Thyroid gland (tissue), 4 donors: ENCODE results near the gene THSD7A. TPM values are rescaled to one million over a fixed set of nuclear protein-coding genes. Genes with fewer than 3 reads are reported as not detected.

Experiments used
- DNase-seq, 2 donors: peaks; one replicate each; pipeline ENCODE4 v3.0.0-alpha.2; 2019
- H3K27ac ChIP-seq, 3 donors: fragments of 200-600 bp; sonication (generic); 1 replicate in 2 of 3; 2 replicates in 1 of 3; pipeline ENCODE4 v1.5.1; 2016 to 2019; ENCODE audit warnings: mild to moderate bottlenecking in 1 of 3, moderate library complexity in 1 of 3
- H3K27me3 ChIP-seq: fragments of 200-600 bp; sonication (generic); one replicate; pipeline ENCODE4 v1.5.1; 2019
- H3K36me3 ChIP-seq, 2 donors: fragments of 200-600 bp; sonication (generic); one replicate each; pipeline ENCODE4 v1.5.1; 2016 to 2019
- H3K4me1 ChIP-seq, 2 donors: fragments of 200-600 bp; sonication (generic); one replicate each; pipeline ENCODE4 v1.5.1; 2017 to 2019
- H3K4me3 ChIP-seq, 3 donors: fragments of 200-600 bp; sonication (generic); replicated peaks in 1 of 3; 1 replicate in 2 of 3; 2 replicates in 1 of 3; pipeline ENCODE4 v1.5.1; 2016; ENCODE audit warnings: mild to moderate bottlenecking in 1 of 3
- H3K9me3 ChIP-seq: fragments of 200-600 bp; sonication (generic); one replicate; pipeline ENCODE4 v1.5.1; 2017
- POLR2A ChIP-seq, 2 donors: fragments of 450-650 bp; IDR thresholded peaks; one replicate each; pipeline ENCODE4 v1.6.1; 2017; ENCODE audit warnings: antibody characterized with exemption in 2 of 2, mild to moderate bottlenecking in 2 of 2, moderate library complexity in 1 of 2
- WGBS, 2 donors: methylation state at CpG; one replicate each; pipeline ENCODE4 v1.1.5; 2017; 5-methylcytosine and 5-hydroxymethylcytosine counted together
- intact Hi-C: fragments of 100-400 bp; cut with DNase I; formaldehyde crosslinking; loops from one replicate; pipeline ENCODE4 v1.15.1; 2023
- total RNA-seq, 4 donors: library from RNA; depleted of rRNA; stranded (reverse); fragments of >200 nt; gene quantifications; one replicate each; pipeline ENCODE4 v1.2.3, GENCODE V29; 2016
- TF ChIP-seq, protein P1 (sequence below), 6 experiments: fragments of 200-600 bp in 3 of 6; fragments of 450-650 bp in 3 of 6; sonication (generic) in 3 of 6; IDR thresholded peaks; one replicate each; pipeline ENCODE4 v1.5.1; 2016 to 2019; ENCODE audit warnings: antibody characterized with exemption in 6 of 6, mild to moderate bottlenecking in 2 of 6, inconsistent platforms in 1 of 6, moderate library complexity in 1 of 6

Gene THSD7A
- total RNA-seq, 4 donors from 2014 or later, result 4.2 to 6.1 (median 5.8) TPM

DNA sequence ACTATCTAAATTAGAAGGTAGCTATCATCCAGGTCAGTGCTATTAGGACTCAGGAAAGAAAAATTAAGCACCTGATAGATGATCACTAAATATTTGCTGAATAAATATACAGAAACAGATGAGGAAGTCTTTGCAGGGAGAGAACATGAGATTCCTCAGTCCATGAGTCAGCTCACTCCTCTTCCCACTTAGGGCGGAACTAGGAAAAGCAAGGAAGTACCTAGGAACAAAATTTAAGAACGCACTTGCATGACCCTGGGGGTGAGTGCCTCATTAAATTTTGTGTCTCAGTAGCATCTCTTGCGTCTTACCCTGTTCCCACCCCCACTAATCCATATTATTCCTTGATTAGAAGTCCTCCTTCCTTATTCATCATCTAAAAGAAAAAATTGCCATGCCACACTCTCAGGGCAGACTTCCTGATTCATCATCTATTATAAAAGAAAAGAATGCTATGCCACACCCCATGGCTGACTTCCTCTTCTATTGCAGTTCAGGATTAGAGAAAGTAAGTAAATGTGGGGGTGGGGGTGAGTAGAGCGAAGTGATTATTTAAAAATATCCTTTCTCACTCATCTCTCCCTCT lies 208.8 kb downstream of the THSD7A start:
- Histone ChIP-seq H3K27ac (no peak overlapping the region), H3K4me3 (no peak overlapping the region), H3K27me3 (no peaks in the 10 kb centered on the region), H3K9me3 (no peaks in the 10 kb centered on the region), H3K4me1 (no peaks in the 10 kb centered on the region), H3K36me3 (no peaks in the 10 kb centered on the region)
- intact Hi-C loops, result no loop called here
- 88 to 99% methylated on average over 4 of the region's 4 CpGs for WGBS, 2 donors
- no peak for TF ChIP-seq POLR2A (IDR thresholded peaks at IDR 0.05)
- TF ChIP-seq, protein P1, sequence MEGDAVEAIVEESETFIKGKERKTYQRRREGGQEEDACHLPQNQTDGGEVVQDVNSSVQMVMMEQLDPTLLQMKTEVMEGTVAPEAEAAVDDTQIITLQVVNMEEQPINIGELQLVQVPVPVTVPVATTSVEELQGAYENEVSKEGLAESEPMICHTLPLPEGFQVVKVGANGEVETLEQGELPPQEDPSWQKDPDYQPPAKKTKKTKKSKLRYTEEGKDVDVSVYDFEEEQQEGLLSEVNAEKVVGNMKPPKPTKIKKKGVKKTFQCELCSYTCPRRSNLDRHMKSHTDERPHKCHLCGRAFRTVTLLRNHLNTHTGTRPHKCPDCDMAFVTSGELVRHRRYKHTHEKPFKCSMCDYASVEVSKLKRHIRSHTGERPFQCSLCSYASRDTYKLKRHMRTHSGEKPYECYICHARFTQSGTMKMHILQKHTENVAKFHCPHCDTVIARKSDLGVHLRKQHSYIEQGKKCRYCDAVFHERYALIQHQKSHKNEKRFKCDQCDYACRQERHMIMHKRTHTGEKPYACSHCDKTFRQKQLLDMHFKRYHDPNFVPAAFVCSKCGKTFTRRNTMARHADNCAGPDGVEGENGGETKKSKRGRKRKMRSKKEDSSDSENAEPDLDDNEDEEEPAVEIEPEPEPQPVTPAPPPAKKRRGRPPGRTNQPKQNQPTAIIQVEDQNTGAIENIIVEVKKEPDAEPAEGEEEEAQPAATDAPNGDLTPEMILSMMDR (IDR thresholded peaks at IDR 0.05), result no peak
- DNase-seq, result no peak

DNA sequence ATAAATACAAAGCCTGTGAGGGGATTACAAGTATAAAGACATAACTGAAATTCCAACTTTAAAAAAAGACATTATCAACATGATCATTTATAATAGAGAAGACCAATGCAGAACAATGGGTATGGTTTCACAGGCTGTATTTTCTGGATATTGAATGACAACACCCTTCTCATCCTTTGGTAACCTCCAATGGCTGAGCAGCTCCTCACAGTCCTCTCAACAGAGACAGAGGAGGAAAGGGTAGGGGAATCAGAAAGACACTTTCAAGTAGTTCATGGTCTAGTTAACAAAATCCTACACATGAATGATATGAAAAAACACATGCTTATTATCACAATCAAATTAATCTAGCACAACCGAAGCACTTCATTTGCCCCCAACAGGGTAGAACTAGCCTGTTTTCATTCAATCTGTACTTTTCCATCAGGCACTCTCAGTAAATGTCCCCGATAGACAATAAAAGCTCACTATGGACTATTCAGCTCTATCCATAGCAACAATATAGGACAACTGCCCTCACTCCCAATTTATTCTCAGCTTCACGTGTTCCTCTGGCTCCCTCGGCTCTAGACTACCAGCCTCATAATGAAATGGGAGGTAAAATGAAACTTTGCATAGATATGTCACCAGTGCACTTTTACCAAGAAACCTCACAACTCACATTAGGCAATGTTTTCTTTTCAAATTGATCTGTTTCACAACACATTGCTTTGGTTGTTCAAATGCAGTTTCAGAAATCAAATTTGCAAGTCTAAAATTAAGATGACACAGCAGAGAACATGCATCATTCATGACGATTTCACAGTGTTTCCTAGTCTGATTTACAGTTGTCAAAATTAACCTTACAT lies 211.4 kb downstream of the THSD7A start:
- no peaks in the 10 kb centered on the region for H3K4me1 ChIP-seq
- no peak for TF ChIP-seq POLR2A (IDR thresholded peaks at IDR 0.05)
- TF ChIP-seq, protein P1 (IDR thresholded peaks at IDR 0.05), result no peak
- no peaks in the 10 kb centered on the region for H3K27me3 ChIP-seq
- H3K36me3 ChIP-seq, result no peaks in the 10 kb centered on the region
- DNase-seq, result no peak
- no peak overlapping the region for H3K4me3 ChIP-seq
- H3K27ac ChIP-seq, result no peak overlapping the region
- no peaks in the 10 kb centered on the region for H3K9me3 ChIP-seq
- intact Hi-C loops, result no loop called here
- WGBS, 2 donors, result 84 to 89% methylated on average over 5 of the region's 5 CpGs

DNA sequence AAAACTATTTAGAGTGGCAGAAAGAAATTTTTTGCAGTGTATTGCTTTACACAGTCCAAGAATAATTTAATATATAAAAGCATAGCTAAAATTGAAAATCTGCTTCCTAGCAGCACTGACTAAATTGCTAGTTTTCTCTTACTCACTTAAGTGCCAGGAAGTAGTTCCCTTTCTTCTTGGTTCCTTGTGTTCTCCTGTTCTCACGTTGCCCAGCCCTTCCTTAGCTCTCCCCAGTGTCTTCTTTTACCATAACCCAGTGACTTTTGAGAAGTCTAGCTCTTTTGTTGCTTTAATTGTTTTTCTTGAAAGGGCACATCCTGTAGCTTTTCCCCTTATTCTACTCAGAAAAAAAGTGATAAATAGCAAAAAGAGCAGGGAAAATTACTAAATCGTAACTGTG lies 215.5 kb downstream of the THSD7A start:
- Histone ChIP-seq H3K27me3 (no peaks in the 10 kb centered on the region), H3K4me1 (no peaks in the 10 kb centered on the region), H3K27ac (no peak overlapping the region), H3K4me3 (no peak overlapping the region), H3K36me3 (no peaks in the 10 kb centered on the region), H3K9me3 (no peaks in the 10 kb centered on the region)
- intact Hi-C loops, result no loop called here
- WGBS, 2 donors, result 58 to 64% methylated on average over 2 of the region's 2 CpGs
- TF ChIP-seq POLR2A (IDR thresholded peaks at IDR 0.05), result no peak
- TF ChIP-seq, protein P1 (IDR thresholded peaks at IDR 0.05), result no peak
- no peak for DNase-seq

DNA sequence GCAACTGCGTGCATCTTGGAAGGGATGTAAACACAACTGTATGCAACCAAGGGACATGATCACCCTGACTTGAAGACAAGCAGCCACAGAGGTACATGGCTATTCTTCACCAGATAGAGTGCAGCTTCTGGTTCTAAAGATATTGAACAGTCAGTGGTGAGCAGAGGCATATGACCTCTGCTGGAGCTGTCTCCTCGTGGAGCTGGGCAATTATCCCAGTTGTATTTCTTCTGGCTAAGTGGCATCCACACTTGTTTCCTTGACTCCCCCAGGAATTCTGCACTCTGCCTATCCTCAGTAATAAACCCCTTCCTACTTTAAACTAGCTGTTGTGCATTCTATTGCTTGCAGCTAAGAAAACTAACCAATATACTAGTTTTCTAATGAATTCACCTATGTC lies 216.8 kb downstream of the THSD7A start:
- Histone ChIP-seq H3K9me3 (no peaks in the 10 kb centered on the region), H3K27ac (no peak overlapping the region), H3K27me3 (no peaks in the 10 kb centered on the region), H3K36me3 (no peaks in the 10 kb centered on the region), H3K4me3 (no peak overlapping the region), H3K4me1 (no peaks in the 10 kb centered on the region)
- intact Hi-C loops, result no loop called here
- 59 to 62% methylated on average over 2 of the region's 2 CpGs for WGBS, 2 donors
- no peak for DNase-seq
- no peak for TF ChIP-seq POLR2A (IDR thresholded peaks at IDR 0.05)
- TF ChIP-seq, protein P1 (IDR thresholded peaks at IDR 0.05), result no peak

DNA sequence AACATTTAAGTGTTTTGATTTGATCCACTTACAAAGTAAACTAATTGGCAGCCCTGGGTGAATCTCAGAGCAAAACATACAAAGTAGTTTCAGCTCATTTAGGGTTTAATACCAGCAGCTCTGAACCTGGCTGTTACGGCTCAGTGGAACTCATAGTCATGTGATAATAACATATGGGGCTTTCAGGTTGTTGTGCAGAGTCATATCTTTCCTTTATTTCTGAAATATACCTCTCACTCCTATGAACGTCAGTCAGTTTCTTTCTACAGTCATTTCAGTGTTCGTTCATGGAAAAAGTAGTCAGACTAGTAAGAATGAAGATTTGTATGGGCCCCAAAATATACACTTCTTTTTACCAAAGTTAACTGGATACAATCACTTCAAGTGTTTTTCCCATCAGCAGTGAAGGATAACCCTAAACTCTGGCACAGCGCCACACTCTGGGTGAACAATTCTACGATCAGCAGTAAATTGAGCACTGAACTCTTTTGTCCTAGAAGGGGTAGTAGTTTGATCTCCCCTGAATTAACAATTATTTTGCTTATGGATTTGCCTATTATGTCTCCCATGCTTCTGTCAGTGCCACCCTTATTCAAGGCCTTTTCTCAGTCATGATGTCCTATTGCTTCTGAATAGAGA lies 218.6 kb downstream of the THSD7A start:
- no peaks in the 10 kb centered on the region for H3K36me3 ChIP-seq
- TF ChIP-seq, protein P1 (IDR thresholded peaks at IDR 0.05), result no peak
- TF ChIP-seq POLR2A (IDR thresholded peaks at IDR 0.05), result no peak
- H3K4me3 ChIP-seq, result no peak overlapping the region
- WGBS, 2 donors, result 63 to 70% methylated on average over 5 of the region's 5 CpGs
- intact Hi-C loops, result no loop called here
- no peaks in the 10 kb centered on the region for H3K4me1 ChIP-seq
- no peak overlapping the region for H3K27ac ChIP-seq
- no peaks in the 10 kb centered on the region for H3K27me3 ChIP-seq
- no peaks in the 10 kb centered on the region for H3K9me3 ChIP-seq
- DNase-seq, result peak; percentile 25 to 34
